Neural progenitor cell (in vitro differentiated cells): ENCODE results near the gene RUNX1.

ENCODE experiments used
- EZH2 ChIP-seq: fragments of 200-600 bp; sonication (generic); IDR thresholded peaks from 2 replicates; pipeline ENCODE4 v1.6.1; 2017; ENCODE audit warnings: antibody characterized with exemption, mild to moderate bottlenecking, moderate library complexity
- EZH2phosphoT487 ChIP-seq: fragments of 200-600 bp; sonication (generic); IDR thresholded peaks from 2 replicates; pipeline ENCODE4 v1.6.1; 2017; ENCODE audit warnings: antibody characterized with exemption
- TF ChIP-seq, protein P1 (sequence below): fragments of 200-600 bp; sonication (generic); IDR thresholded peaks from 2 replicates; pipeline ENCODE4 v1.5.1; 2017; ENCODE audit warnings: antibody characterized with exemption, mild to moderate bottlenecking

DNA sequence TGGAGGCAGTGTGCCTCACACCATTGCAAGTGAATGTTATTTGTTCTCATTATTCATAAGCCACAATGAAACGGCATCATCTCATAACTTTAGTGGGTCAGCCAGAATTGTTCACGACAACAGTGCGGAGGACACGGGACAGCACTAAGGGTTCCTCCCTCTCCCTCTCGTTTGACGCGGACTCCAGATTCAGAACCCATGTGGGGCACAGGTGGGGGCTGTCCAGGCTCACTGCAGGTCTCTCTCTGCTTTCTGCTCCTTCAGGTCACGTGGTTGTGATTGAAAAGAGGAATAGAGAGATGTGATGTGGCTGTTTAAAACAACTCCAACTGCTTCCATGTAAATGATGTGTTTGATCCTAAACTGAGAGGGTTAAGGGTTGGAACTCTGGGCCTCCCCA lies 13.5 kb downstream of the RUNX1 start:
- TF ChIP-seq, protein P1, sequence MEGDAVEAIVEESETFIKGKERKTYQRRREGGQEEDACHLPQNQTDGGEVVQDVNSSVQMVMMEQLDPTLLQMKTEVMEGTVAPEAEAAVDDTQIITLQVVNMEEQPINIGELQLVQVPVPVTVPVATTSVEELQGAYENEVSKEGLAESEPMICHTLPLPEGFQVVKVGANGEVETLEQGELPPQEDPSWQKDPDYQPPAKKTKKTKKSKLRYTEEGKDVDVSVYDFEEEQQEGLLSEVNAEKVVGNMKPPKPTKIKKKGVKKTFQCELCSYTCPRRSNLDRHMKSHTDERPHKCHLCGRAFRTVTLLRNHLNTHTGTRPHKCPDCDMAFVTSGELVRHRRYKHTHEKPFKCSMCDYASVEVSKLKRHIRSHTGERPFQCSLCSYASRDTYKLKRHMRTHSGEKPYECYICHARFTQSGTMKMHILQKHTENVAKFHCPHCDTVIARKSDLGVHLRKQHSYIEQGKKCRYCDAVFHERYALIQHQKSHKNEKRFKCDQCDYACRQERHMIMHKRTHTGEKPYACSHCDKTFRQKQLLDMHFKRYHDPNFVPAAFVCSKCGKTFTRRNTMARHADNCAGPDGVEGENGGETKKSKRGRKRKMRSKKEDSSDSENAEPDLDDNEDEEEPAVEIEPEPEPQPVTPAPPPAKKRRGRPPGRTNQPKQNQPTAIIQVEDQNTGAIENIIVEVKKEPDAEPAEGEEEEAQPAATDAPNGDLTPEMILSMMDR: no peak
- TF ChIP-seq EZH2 (no peak), EZH2phosphoT487 (no peak)
